Fibroblast of skin of back (primary cell): ENCODE results near the gene RAB9A.
A peak's percentile ranks its signal among the peaks of the same experiment; 100 is the strongest.
"Not testable (repeated sequence)": the region's sequence is repeated elsewhere in the genome, so short reads cannot be mapped to it uniquely, and the experiment has no call there.

Source experiments
- DNase-seq: peaks from one replicate; pipeline ENCODE4 v3.0.0-alpha.2; 2013

The RAB9A gene

DNA sequence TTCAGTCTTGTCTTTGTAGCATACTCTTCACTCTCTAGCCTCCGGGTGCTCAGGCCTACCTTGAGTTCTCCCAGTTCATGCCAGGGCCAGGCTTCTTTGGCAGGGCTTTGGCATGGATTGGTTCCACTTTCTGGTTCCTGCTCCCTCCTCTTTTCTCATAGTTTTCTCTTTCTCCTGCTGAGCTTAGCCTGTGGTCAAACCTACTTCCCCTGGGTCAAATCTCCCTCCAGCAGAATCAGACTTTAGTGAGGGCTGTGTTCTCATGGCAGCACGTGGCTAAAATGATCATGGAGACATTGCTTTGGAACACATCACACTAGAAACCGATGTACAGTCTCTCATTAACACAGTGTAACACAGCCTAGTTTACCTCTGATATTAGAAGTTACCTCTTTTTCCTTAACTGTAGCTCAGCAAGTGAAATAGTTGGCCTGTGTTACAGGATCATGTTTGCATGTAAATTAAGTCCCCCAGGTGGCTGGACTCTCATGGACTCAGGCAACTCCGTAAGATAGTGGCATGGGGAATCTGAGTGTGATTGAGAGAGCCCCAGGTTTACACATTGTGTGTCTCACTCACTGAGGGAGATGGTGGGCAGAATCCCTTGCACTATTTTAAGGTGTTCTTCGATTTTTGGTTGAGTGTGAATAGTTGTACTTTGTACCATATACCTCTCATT is 13.3 kb downstream of the RAB9A start:
- no peak for DNase-seq

DNA sequence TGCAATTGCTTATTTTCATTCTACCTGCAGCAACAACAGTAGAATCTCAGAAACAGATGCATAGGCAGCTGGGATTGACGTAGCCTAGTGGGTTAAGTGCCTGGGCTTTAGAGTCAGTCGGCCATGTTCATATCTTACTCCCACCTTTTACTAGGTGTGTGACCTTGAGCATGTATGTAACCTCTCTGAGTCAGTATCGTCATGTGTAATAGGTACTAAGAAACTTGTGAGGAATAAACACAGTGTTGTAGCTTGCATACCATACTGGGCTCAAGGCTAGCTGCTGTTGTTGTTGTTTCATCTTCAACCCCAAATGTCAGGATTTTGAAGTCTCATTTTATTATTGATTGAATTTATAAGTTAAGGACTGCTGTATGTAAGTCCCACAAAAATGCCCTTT is 14.2 kb downstream of the RAB9A start:
- no peak for DNase-seq

DNA sequence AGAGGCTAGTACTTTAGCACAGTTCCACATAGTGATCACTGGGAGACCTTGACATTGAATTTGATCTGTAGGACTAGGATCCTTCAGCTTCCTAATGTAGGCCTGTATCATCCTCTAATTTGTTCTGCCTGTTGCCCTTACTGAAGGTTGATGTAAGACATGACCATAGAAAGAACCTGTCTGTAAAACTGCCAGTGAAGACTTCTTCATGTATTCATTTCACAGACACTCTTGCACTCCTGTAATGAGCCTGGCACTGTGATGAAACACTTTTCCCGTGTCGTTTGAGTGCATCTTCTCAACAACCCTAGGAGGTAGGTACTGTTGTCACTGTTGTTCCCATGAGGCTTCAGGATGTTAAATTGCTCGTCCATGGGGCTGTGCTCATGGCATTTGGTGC is 14.7 kb downstream of the RAB9A start:
- no peak for DNase-seq

DNA sequence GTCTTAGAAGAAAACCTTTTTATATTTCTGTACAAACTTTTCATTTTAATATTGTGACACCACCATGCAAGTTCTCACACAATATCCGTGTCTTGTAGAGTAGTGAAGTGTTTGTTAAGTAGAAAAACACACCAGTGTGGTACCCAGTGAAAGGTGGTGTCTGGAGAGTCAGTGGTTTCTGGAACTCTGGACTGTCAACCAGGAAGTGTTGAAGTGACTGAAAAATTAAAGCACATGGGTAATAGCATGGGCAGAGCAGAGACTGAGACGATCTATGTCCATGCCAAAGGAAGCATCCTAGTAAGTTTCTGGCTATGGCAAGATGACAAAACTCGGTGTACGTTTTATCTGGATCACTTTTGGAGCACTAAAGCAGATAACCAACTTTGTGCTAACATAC is 22.2 kb downstream of the RAB9A start:
- DNase-seq, result no peak

DNA sequence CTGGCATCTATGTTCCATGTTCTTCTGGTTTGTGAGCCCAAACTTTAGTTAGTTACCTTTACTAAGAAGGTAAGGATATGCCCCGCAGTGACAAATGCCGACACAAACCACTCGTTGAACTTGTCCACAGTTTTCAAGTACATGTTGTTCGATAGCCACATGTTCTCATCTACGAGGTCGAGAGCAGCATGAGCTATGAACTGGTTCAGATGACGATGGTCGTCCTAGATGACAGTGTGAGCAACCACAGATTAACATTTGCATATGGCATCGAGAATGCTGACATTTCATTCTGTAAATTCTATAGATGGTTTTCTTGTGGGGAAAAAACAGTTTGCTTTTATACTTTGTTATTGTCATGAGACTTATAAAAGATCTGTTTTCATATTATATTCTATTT is 27.5 kb downstream of the RAB9A start:
- DNase-seq, result no peak

DNA sequence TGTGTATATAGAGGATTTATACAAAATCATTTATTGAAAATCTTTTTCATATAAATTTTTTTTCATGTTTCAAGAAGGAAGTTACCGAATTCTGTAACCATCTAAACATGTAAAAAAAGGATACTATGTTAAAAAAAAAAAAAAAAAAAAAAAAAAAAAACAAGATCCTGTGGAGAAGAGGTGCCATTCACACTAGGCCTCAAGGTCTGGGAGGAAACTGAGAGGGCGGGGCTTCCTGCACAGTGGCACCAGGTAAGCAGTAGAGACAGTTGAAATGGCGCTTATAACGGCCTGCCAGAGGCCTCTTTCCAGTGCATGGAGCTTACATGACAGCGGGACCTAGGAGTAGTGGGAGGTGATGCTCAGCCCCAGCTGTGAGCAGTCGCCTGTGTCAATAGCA is 28.0 kb downstream of the RAB9A start:
- no peak for DNase-seq

DNA sequence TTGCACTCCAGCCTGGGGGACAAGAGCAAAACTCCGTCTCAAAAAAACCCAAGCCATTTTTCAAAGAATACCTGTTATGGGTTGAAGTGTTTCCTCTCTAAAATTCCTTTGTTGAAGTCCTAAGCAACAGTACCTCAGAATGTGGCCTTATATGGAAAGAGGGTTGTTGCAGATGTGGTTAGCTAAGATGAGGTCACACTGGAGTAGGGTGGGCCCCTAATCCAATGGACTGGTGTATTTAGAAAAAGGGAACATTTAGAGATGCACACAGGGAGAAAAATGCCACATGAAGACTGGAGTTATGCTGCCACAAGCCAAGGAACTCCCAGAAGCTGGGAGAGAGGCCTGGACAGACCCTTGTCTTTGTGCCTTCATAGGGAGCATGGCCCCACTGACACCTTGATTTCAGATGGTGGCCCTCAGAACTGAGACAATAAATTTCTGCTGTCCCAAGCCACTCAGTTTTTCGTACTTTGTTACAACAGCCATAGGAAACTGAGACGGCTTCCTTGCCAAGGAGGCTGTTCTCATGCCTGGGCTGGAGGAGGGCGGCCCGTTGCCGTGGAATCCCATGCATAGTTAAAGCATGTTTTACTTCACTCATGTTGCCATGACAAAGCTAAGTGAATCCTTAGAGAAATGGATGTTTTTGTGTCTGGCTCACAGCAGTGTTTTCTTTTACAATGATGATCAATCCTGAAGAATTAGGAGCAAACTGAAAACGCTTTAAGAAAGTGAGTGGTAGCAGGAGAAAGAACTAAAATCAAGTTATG is 29.0 kb downstream of the RAB9A start:
- DNase-seq, result peak; percentile 84

DNA sequence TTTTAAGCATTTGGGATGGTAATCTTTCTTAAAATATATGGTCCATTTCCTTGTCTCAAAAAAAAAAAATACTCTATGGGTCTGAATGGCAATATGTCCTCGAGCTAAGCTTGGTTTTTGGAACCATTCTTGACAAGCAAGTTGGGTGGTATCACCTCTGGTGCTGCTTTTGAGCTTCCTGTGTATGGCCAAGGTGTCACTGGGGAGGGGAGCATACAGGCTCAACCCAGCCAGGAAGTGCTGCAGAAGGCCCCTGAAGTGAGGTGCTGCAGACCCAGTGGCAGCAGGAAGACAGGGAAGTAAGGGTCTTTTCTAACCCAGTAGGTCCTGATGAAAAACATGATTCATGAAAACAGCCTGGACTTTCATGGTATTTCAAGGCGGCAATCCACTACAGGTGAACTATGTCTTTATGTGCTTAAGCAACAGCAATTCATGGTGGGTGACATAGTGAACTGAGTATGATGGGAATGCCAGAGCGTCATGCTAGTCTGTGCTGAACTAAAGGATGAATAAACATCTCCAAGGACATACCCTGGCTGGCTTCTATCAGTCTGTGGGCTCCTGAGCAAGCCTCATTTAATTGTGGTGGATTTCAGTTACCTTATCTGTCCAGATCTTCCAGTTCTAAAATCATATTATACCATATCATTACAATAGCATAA is 30.4 kb downstream of the RAB9A start:
- peak; percentile 21 for DNase-seq

DNA sequence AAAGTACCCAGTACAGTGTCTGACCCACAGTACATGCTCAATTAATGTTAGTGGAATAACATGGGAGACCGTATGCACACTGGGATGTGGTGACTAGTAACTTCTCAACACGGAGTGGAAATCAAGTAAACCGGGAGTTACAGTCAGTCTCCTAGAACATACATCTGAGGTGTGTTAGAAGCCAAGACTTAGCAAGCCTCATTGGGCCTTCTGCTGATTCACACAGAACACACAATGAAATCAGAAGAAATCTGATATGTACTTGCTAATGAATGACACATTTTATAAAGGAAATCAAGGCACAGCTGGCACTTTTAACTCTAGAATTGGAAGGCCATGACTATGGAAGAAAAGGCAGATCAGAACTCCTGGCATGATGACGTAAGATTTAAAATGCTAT is 32.4 kb downstream of the RAB9A start:
- DNase-seq, result no peak

DNA sequence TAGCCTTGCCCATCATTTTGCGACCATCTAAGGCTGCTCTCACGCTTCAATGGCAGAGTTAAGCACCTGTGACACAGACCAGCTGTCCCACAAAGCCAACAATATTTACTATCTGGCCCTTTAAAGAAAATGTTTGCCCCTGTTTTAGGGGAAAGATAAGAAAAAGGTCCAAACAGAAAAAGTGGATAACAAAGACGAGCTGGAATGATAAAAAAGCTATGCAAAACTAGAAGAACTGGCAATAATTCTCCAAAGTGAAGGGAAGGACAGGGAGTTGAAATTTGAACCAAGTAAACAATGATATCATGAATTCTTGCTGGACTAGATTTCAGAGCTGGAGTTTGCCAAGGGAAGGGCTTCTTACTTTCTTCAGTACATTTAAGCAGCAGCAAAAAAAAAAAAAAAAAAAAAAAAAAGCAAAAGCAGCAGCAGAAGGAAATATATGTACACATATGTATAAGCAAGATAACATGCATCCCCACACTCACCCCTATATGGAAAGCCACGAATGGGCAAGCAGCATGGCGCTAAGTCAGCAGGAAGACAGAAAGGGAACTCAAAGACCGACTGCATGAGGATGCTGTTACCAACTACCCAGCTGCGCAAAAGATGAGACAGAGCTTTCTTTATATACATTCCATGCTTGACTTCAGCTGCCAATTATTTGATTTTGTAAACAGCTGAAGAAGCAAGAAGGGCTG is 33.0 kb downstream of the RAB9A start:
- DNase-seq, result peak; percentile 44

DNA sequence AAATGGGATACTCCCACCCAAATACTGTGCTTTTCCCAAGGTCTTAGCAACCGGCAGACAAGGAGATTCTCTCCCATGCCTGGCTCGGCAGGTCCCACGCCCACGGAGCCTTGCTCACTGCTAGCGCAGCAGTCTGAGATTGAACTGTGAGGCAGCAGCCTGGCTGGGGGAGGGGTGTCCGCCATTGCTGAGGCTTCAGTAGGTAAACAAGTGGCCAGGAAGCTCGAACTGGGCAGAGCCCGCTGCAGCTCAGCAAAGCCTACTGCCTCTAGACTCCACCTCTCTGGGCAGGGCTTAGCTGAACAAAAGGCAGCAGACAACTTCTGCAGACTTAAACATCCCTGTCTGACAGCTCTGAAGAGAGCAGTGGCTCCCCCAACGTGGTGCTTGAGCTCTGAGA is 36.0 kb downstream of the RAB9A start:
- not testable (repeated sequence) for DNase-seq

DNA sequence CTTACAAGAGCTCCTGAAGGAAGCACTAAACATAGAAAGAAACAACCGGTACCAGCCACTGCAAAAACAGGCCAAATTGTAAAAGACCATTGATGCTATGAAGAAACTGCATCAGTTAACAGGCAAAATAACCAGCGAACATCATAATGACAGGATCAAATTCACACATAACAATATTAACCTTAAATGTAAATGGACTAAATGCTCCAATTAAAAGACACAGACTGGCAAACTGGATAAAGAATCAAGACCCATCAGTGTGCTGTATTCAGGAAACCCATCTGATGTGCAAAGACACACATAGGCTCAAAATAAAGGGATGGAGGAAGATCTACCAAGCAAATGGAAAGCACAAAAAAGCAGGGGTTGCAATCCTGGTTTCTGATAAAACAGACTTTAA is 37.7 kb downstream of the RAB9A start:
- DNase-seq, result not testable (repeated sequence)

DNA sequence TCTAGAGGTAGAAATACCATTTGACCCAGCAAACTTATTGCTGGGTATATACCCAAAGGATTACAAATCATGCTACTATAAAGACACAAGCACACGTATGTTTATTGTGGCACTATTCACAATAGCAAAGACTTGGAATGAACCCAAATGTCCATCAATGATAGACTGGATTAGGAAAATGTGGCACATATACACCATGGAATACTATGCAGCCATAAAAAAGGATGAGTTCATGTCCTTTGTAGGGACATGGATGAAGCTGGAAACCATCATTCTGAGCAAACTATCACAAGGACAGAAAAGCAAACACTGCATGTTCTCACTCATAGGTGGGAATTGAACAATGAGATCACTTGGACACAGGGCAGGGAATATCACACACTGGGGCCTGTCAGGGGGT is 41.6 kb downstream of the RAB9A start:
- not testable (repeated sequence) for DNase-seq

DNA sequence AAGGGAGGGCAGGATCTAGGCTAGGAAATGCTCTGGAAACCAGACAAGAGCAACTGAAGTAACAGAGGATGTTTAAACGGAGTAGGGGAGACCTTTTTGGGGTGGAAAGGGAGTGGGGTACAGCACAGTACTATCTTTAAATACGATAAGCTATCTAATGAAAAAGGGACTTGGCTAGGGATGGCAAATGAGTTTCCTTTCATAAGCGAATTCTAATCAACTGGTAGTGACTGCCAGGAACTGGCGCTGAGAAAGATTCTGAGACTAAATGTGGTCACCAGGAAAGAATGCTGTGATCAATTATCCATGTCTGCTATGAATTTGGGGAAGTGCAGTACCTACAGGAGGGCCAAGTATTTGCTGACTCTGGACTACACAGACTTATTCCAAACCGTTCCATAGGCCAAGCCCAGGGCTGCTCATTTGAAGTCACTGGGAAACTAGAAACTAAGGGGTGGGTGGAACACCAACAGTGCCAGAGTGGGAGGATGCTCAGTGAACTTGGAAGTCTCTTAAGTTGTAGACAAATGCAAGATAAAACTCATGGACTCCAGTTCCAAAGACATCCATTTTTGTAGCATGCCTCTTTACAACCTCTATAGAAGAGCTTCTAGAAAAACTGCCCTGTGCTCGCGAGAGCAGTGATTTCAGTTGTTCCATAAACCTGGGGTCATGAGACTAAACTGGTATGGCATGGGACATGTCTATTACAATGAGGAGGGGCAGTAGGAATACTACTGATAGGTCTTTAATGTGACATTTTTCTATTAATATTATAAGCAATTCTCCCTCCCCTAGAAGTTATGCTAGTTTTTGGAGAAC is 43.5 kb downstream of the RAB9A start:
- peak; percentile 23 for DNase-seq

DNA sequence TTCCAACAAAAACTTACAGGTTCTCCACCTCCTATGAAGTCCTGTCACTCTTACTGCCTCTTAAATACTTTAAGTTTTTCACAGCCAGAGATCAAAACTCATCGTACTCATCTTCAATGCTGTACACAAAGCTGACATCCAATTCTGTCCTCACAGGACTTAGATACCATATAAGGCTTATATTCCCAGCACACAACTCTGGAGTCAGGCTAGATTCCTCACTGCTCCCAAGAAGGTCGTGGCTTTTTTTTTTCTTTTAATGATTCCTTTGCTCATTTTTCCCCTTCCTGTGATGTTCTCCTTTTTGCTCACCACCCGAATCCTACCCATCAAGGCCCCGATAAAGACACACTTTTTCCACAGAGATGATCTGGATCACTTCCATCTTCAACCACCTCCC is 44.6 kb downstream of the RAB9A start:
- peak; percentile 43 for DNase-seq

DNA sequence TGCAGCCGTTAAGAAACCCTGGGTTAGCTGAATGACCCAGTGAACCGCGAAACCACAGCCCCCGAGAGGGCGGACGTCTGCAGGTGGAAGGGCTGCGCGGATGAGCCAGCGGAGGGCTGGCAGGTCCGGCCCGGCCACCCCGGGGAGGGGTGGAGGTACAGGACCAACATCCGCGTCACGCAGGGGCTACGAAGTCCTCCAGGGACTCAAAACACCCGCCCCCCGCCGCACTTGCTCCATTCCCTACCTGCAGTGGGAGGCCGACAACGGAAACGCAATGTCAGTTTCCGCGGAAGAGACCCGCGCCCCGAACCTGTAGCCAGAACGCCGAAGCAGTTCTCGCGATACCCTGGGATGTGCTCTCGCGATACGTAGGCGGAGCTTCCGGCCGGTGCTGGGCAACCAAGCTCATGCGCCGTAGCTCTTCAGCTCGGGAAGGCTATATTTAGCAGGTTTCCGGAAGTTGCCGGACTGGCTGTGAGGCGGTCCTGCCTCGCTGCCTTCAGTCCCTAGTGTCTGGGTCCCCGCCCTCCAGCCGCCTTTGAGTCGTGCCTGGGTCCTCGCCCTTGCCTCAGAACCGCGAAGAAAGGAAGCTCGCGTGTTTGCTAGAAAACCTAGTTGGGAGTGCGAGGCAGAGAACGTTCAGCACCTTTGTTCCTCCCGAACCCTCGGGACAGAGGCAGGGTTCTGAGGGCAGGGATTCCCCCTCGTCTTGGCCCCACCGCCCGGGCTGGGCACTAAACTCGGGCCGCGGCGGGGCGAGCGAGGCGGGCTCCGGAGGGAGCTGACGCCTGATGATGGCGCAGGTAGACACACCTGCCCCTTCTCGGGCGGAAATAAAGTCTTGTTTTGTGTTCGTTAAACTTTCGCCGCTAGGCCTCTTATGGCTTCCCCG is 45.6 kb downstream of the RAB9A start, which contains the start of the genes OFD1 and TRAPPC2:
Gene OFD1 (plus strand): TSS at position 471 of the 895 bp plus-strand sequence. CDS start 324 bp downstream, at position 795.
Gene TRAPPC2 (minus strand): TSS at position 343 of the 895 bp plus-strand sequence. CDS start 14,657 bp downstream, outside the sequence.
- DNase-seq, result peak; percentile 94

DNA sequence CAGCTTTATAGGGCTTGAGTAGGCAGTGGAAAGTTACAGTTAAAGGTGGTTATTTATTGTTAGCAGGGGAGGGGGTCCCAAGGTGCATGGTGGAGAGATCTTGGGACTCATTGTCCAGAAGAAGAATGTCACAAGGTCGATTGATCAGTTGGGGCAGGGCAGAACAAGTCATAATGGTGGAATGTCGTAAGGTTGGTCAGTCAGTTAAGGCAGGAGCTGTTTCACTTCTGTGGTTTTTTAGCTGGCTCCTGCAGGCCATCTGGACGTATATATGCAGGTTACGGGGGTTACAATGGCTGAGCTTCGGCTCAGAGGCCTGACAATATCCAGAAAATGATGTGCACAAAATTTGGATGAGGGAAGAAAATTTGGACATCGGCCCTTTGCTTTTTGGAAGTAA is 52.8 kb downstream of the RAB9A start:
- no peak for DNase-seq

DNA sequence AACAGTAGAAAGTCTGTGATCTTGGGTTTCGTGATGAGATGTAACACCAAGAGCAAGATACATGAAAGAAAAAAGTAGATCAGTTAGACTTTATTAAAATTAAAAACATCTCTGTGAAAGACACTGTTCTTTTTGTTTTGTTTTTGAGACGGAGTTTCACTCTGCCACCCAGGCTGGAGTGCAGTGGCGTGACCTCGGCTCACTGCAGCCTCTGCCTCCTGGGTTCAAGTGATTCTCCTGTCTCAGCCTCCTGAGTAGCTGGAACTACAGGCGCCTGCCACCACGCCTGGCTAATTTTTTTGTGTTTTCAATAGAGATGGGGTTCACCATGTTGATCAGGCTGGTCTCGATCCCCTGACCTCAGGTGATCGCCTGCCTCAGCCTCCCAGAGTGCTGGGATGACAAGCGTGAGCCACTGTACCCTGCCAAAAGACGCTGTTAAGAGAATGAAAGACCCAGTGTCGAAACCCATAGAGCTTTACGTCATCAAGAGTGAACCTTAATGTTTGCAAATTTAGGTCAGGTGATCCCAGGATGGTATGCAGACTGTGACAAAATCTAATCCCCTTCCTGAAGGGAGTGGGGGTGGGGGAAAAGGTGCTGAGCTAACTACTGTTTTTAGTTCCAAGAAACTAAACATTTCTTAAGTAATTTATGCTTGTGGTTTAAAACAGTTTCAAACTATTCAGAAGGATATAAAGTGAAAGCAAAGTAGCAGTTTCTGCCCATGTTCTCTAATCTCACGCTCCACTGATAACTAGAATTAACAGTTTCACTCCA is 53.7 kb downstream of the RAB9A start:
- DNase-seq, result no peak

DNA sequence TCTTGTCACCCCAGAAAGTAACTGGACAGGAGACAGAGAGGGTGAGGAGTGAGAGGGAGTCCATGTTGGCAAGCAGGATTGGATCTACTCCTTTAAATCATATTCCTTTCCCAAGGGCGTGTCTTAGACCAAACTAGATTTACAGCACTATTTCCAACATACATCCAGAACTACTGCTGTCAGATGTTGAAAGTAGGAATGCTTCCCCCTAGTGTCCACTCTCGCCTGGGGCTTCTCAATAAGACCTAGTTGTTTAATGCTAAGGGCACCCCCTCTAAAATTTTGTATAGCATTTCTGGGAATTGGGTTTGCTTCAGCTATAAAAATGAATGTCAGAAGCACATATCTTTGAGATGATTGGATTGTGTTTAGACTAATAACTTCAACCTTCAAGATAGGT is 58.9 kb downstream of the RAB9A start:
- peak; percentile 60 for DNase-seq

DNA sequence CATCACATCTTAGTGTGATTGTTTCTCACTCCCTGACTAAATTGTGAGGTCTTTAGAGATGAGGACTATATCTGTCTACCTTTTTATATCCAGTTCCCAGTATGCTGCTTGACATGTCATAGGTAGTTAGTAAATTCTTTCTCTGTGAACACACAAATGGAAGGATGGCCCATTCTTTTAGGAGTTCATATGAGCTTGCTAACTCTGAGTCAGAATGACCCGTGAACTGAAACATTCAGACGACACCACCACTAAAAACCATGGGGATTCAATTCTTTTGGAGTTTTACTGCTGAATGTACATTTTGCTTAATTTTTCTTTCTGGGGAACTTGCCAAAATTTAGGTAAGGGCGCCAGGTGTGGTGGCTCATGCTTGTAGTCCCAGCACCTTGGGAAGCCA is 59.6 kb downstream of the RAB9A start:
- no peak for DNase-seq
